AG08396 (cell line): ENCODE results near the gene FAM107B.
A peak's percentile ranks its signal among the peaks of the same experiment; 100 is the strongest.

ENCODE experiments used
- DNase-seq: peaks from one replicate; pipeline ENCODE4 v3.0.0; 2012; ENCODE audit warnings: low spot score, mixed read lengths

FAM107B gene

GRCh38 chr10:14776546-14776945 lies 1.8 kb upstream of the FAM107B start:
- no peak for DNase-seq

GRCh38 chr10:14775656-14776055 lies 959 bp upstream of the FAM107B start:
- DNase-seq, result no peak

- DNase-seq, result no peak
Observed at GRCh38 chr10:14774214-14774580, 500 bp downstream of the FAM107B start.

- no peak for DNase-seq
Observed at GRCh38 chr10:14773551-14774213, 1.0 kb downstream of the FAM107B start.

- no peak for DNase-seq
Observed at GRCh38 chr10:14772399-14772798, 2.3 kb downstream of the FAM107B start.

- no peak for DNase-seq
Observed at GRCh38 chr10:14770927-14771326, 3.8 kb downstream of the FAM107B start.

GRCh38 chr10:14761372-14761771 lies 13.3 kb downstream of the FAM107B start:
- no peak for DNase-seq

GRCh38 chr10:14758994-14759664 lies 15.6 kb downstream of the FAM107B start:
- no peak for DNase-seq

- DNase-seq, result no peak
Observed at GRCh38 chr10:14758451-14758850, 16.2 kb downstream of the FAM107B start.

- no peak for DNase-seq
Observed at GRCh38 chr10:14757986-14758385, 16.7 kb downstream of the FAM107B start.

- no peak for DNase-seq
Observed at GRCh38 chr10:14757394-14757793, 17.3 kb downstream of the FAM107B start.

GRCh38 chr10:14753441-14753840 lies 21.3 kb downstream of the FAM107B start:
- DNase-seq, result no peak

- DNase-seq, result peak; percentile 54
Observed at GRCh38 chr10:14751921-14752320, 22.8 kb downstream of the FAM107B start.

GRCh38 chr10:14751014-14751896 lies 23.4 kb downstream of the FAM107B start:
- DNase-seq, result no peak

- DNase-seq, result no peak
Observed at GRCh38 chr10:14749070-14749809, 25.5 kb downstream of the FAM107B start.

GRCh38 chr10:14748441-14748840 lies 26.3 kb downstream of the FAM107B start:
- DNase-seq, result no peak

GRCh38 chr10:14742815-14743214 lies 31.9 kb downstream of the FAM107B start:
- DNase-seq, result no peak

- DNase-seq, result no peak
Observed at GRCh38 chr10:14742382-14742781, 32.3 kb downstream of the FAM107B start.

- no peak for DNase-seq
Observed at GRCh38 chr10:14740684-14741247, 33.9 kb downstream of the FAM107B start.

- no peak for DNase-seq
Observed at GRCh38 chr10:14737808-14738545, 36.7 kb downstream of the FAM107B start.

GRCh38 chr10:14736600-14737081 lies 38.1 kb downstream of the FAM107B start:
- peak; percentile 69 for DNase-seq
